HepG2 (cell line): ENCODE measurements around the gene MCM3. TPM values are rescaled to one million over a fixed set of nuclear protein-coding genes. Genes with fewer than 3 reads are reported as not detected.

ENCODE experiments used
- CBX2 ChIP-seq, 2 experiments: fragments of 200-600 bp in 1 of 2; sonication (generic); formaldehyde crosslinking in 1 of 2; IDR thresholded peaks; 2 replicates each; pipeline versions ENCODE4 v1.7.0 to v1.8.1; 2018 to 2022; ENCODE audit warnings: low read depth in 2 of 2, low read length in 1 of 2, mild to moderate bottlenecking in 1 of 2, missing genetic modification reagents in 1 of 2
- DMAP1 ChIP-seq: IDR thresholded peaks from 2 replicates; pipeline ENCODE4 v1.6.1; 2016
- ELF1 ChIP-seq: sonication (generic); formaldehyde crosslinking; IDR thresholded peaks from 2 replicates; pipeline ENCODE4 v1.4.0; 2020; ENCODE audit warnings: missing genetic modification reagents
- MEF2D ChIP-seq: sonication (generic); formaldehyde crosslinking; IDR thresholded peaks from 2 replicates; pipeline ENCODE4 v1.5.1; 2020; ENCODE audit warnings: mild to moderate bottlenecking, missing genetic modification reagents
- NR2F1 ChIP-seq, 2 experiments: fragments of 450-650 bp in 1 of 2; formaldehyde crosslinking in 1 of 2; IDR thresholded peaks; 2 replicates each; pipeline versions ENCODE4 v1.5.0 to v1.6.1; 2016 to 2020; ENCODE audit warnings: mild to moderate bottlenecking in 1 of 2, missing compliant biosample characterization in 1 of 2, missing genetic modification reagents in 1 of 2, moderate library complexity in 1 of 2
- TAF15 ChIP-seq: fragments of 200-400 bp; formaldehyde crosslinking; IDR thresholded peaks from one replicate; pipeline ENCODE4 v1.6.1; 2018; ENCODE audit warnings: mild to moderate bottlenecking, low read depth, low read length; ENCODE audit not compliant: poor library complexity, severe bottlenecking
- TEAD3 ChIP-seq: optimal IDR thresholded peaks from 2 replicates; pipeline ENCODE3; 2016; ENCODE audit warnings: borderline replicate concordance
- ZNF431 ChIP-seq: sonication (generic); formaldehyde crosslinking; IDR thresholded peaks from 2 replicates; pipeline ENCODE4 v1.9.0; 2022; ENCODE audit warnings: missing genetic modification reagents, low read depth, mild to moderate bottlenecking, borderline replicate concordance
- polyA plus RNA-seq, 8 experiments: library from polyadenylated mRNA; depleted of rRNA in 3 of 8; stranded (reverse) in 7 of 8; unstranded in 1 of 8; fragments of >200 nt; fragmentation: Illumina TruSeq in 4 of 8; extraction: Trizol in 4 of 8; gene quantifications; 2 replicates each; pipeline versions ENCODE4 v1.2.1 to v1.2.3, GENCODE V29; 2011 to 2016; ENCODE audit warnings: low read depth in 4 of 8, missing spikeins in 1 of 8, mixed read lengths in 1 of 8; ENCODE audit not compliant: insufficient read depth in 1 of 8
- total RNA-seq, 5 experiments: library from RNA; depleted of rRNA; stranded (reverse); fragments of >200 nt; fragmentation: Illumina TruSeq; extraction: Trizol; gene quantifications; 2 replicates each; pipeline ENCODE4 v1.2.3, GENCODE V29; 2016; ENCODE audit warnings: low read depth in 1 of 5
- TF ChIP-seq, protein P1 (sequence below), 2 experiments: sonication (generic) in 1 of 2; formaldehyde crosslinking in 1 of 2; IDR thresholded peaks; 2 replicates each; pipeline versions ENCODE4 v1.6.1 to v1.9.0; 2014 to 2022; ENCODE audit warnings: antibody characterized with exemption in 1 of 2, borderline replicate concordance in 1 of 2, inconsistent platforms in 1 of 2, low read depth in 1 of 2, missing genetic modification reagents in 1 of 2
- TF ChIP-seq, protein P2 (sequence below): sonication (generic); formaldehyde crosslinking; IDR thresholded peaks from 2 replicates; pipeline ENCODE4 v1.9.0; 2021; ENCODE audit warnings: missing genetic modification reagents, borderline replicate concordance
- TF ChIP-seq, protein P3 (sequence below), 2 experiments: sonication (generic) in 1 of 2; formaldehyde crosslinking in 1 of 2; IDR thresholded peaks; 2 replicates each; pipeline versions ENCODE4 v1.4.0 to v1.6.1; 2018 to 2020; ENCODE audit warnings: missing genetic modification reagents in 2 of 2, borderline replicate concordance in 1 of 2, low read depth in 1 of 2, mild to moderate bottlenecking in 1 of 2, missing biosample characterization in 1 of 2
- TF ChIP-seq, protein P4 (sequence below): IDR thresholded peaks from 2 replicates; pipeline ENCODE4 v1.6.1; 2016; ENCODE audit warnings: mild to moderate bottlenecking

MCM3 gene
- total and polyA plus RNA-seq, 2 of the 13 experiments (the other 11 are each of a cell fraction or from before 2014, with no cell fraction given): 164 to 288 TPM

DNA sequence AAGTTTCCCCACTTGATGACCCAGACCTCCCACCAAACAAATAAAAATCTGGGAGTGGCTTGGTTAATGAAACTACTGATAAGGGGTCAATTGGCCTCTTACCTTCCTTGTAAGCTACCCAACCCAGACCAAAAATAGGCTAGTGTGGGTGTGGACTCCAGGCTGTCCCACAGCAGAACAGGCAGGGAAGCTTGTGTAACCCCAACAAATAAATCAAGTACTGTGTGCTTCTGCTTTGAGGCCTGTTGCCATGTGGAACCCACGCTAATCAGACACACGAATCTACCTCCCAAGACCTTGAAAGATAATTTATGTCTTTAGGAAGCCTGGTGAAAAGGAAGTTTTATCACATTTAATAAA lies 43.7 kb upstream of the MCM3 start (continued):
- TF ChIP-seq, protein P1, sequence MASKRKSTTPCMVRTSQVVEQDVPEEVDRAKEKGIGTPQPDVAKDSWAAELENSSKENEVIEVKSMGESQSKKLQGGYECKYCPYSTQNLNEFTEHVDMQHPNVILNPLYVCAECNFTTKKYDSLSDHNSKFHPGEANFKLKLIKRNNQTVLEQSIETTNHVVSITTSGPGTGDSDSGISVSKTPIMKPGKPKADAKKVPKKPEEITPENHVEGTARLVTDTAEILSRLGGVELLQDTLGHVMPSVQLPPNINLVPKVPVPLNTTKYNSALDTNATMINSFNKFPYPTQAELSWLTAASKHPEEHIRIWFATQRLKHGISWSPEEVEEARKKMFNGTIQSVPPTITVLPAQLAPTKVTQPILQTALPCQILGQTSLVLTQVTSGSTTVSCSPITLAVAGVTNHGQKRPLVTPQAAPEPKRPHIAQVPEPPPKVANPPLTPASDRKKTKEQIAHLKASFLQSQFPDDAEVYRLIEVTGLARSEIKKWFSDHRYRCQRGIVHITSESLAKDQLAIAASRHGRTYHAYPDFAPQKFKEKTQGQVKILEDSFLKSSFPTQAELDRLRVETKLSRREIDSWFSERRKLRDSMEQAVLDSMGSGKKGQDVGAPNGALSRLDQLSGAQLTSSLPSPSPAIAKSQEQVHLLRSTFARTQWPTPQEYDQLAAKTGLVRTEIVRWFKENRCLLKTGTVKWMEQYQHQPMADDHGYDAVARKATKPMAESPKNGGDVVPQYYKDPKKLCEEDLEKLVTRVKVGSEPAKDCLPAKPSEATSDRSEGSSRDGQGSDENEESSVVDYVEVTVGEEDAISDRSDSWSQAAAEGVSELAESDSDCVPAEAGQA (IDR thresholded peaks at IDR 0.05; ENCODE audit: low read depth): no peak
- TF ChIP-seq, protein P1 (CRISPR knock-in tag; IDR thresholded peaks at IDR 0.05; ENCODE audit: borderline replicate concordance): 0 out of 2 replicates have a peak, but pooled peaks have one; percentile 42
- TF ChIP-seq ELF1 (0 out of 2 replicates have a peak, but pooled peaks have one; percentile 12), NR2F1 (CRISPR knock-in tag; IDR thresholded peaks at IDR 0.05) (no peak), TEAD3 (CRISPR knock-in tag) (peak; percentile 9), MEF2D (CRISPR knock-in tag) (peak; percentile 62; the same call in 1 of the 2 replicates), TAF15 (no peak), CBX2 (IDR thresholded peaks at IDR 0.05; ENCODE audit: low read depth, low read length) (no peak), CBX2 (CRISPR knock-in tag; IDR thresholded peaks at IDR 0.05; ENCODE audit: low read depth) (no peak), ZNF431 (CRISPR knock-in tag) (no peak), DMAP1 (peak; percentile 52; the same call in 1 of the 2 replicates)
- TF ChIP-seq, protein P2, sequence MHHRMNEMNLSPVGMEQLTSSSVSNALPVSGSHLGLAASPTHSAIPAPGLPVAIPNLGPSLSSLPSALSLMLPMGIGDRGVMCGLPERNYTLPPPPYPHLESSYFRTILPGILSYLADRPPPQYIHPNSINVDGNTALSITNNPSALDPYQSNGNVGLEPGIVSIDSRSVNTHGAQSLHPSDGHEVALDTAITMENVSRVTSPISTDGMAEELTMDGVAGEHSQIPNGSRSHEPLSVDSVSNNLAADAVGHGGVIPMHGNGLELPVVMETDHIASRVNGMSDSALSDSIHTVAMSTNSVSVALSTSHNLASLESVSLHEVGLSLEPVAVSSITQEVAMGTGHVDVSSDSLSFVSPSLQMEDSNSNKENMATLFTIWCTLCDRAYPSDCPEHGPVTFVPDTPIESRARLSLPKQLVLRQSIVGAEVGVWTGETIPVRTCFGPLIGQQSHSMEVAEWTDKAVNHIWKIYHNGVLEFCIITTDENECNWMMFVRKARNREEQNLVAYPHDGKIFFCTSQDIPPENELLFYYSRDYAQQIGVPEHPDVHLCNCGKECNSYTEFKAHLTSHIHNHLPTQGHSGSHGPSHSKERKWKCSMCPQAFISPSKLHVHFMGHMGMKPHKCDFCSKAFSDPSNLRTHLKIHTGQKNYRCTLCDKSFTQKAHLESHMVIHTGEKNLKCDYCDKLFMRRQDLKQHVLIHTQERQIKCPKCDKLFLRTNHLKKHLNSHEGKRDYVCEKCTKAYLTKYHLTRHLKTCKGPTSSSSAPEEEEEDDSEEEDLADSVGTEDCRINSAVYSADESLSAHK (CRISPR knock-in tag): 0 out of 2 replicates have a peak, but pooled peaks have one; percentile 38
- TF ChIP-seq, protein P3, sequence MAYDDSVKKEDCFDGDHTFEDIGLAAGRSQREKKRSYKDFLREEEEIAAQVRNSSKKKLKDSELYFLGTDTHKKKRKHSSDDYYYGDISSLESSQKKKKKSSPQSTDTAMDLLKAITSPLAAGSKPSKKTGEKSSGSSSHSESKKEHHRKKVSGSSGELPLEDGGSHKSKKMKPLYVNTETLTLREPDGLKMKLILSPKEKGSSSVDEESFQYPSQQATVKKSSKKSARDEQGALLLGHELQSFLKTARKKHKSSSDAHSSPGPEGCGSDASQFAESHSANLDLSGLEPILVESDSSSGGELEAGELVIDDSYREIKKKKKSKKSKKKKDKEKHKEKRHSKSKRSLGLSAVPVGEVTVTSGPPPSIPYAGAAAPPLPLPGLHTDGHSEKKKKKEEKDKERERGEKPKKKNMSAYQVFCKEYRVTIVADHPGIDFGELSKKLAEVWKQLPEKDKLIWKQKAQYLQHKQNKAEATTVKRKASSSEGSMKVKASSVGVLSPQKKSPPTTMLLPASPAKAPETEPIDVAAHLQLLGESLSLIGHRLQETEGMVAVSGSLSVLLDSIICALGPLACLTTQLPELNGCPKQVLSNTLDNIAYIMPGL (CRISPR knock-in tag; IDR thresholded peaks at IDR 0.05; ENCODE audit: borderline replicate concordance in 1 of 2, low read depth in 1 of 2): peak in 1 of 2 experiments; percentile 38; a peak in 1 of 4 replicates
- TF ChIP-seq, protein P4, sequence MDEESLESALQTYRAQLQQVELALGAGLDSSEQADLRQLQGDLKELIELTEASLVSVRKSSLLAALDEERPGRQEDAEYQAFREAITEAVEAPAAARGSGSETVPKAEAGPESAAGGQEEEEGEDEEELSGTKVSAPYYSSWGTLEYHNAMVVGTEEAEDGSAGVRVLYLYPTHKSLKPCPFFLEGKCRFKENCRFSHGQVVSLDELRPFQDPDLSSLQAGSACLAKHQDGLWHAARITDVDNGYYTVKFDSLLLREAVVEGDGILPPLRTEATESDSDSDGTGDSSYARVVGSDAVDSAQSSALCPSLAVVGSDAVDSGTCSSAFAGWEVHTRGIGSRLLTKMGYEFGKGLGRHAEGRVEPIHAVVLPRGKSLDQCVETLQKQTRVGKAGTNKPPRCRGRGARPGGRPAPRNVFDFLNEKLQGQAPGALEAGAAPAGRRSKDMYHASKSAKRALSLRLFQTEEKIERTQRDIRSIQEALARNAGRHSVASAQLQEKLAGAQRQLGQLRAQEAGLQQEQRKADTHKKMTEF: 0 out of 2 replicates have a peak, but pooled peaks have one; percentile 51
